Neural progenitor cell (in vitro differentiated cells): ENCODE results near the gene SLC25A43. TPM values are rescaled to one million over a fixed set of nuclear protein-coding genes. Genes with fewer than 3 reads are reported as not detected.
A peak's percentile ranks its signal among the peaks of the same experiment; 100 is the strongest.

Experiments used
- DNase-seq: peaks from one replicate; pipeline ENCODE4 v3.0.0-alpha.2; 2016; ENCODE audit warnings: low spot score
- H2AFZ ChIP-seq: fragments of 200-600 bp; sonication (generic); replicated peaks from 2 replicates; pipeline ENCODE4 v1.6.1; 2016; ENCODE audit warnings: antibody characterized with exemption
- H3F3A ChIP-seq: fragments of 200-600 bp; sonication (generic); 2 replicates; pipeline ENCODE4 v1.6.1; 2016; ENCODE audit warnings: antibody characterized with exemption, low read depth
- H3K27ac ChIP-seq: fragments of 200-600 bp; sonication (generic); 2 replicates; pipeline ENCODE4 v1.5.1; 2016; ENCODE audit warnings: mild to moderate bottlenecking
- H3K27me3 ChIP-seq: fragments of 200-600 bp; sonication (generic); 2 replicates; pipeline ENCODE4 v1.6.1; 2016; ENCODE audit warnings: mild to moderate bottlenecking, moderate library complexity
- H3K36me3 ChIP-seq: fragments of 200-600 bp; sonication (generic); 2 replicates; pipeline ENCODE4 v1.5.1; 2016
- H3K4me1 ChIP-seq: fragments of 200-600 bp; sonication (generic); 2 replicates; pipeline ENCODE4 v1.6.1; 2016; ENCODE audit warnings: mixed run types
- H3K4me2 ChIP-seq: fragments of 200-600 bp; sonication (generic); 2 replicates; pipeline ENCODE4 v1.6.1; 2016
- H3K4me3 ChIP-seq: fragments of 200-600 bp; sonication (generic); 2 replicates; pipeline ENCODE4 v1.5.1; 2016
- H3K79me2 ChIP-seq: fragments of 200-600 bp; sonication (generic); 2 replicates; pipeline ENCODE4 v1.6.1; 2016; ENCODE audit warnings: low read depth
- H3K9ac ChIP-seq: fragments of 200-600 bp; sonication (generic); 2 replicates; pipeline ENCODE4 v1.6.1; 2016
- H3K9me3 ChIP-seq: fragments of 200-600 bp; sonication (generic); 2 replicates; pipeline ENCODE4 v1.5.1; 2016; ENCODE audit warnings: low read depth
- H4K20me1 ChIP-seq: fragments of 200-600 bp; sonication (generic); 2 replicates; pipeline ENCODE4 v1.6.1; 2016; ENCODE audit warnings: low read depth
- H3K27ac Mint-ChIP-seq: 3 replicates; pipeline ENCODE4 v1.8.0; 2021; ENCODE audit warnings: mixed read lengths
- H3K27me3 Mint-ChIP-seq: 2 replicates; pipeline ENCODE4 v1.8.0; 2022; ENCODE audit warnings: low read depth, mild to moderate bottlenecking, inconsistent platforms, moderate library complexity, mixed read lengths; ENCODE audit not compliant: insufficient read depth
- H3K36me3 Mint-ChIP-seq: 3 replicates; pipeline ENCODE4 v1.8.0; 2021; ENCODE audit warnings: mixed read lengths
- H3K4me1 Mint-ChIP-seq: 3 replicates; pipeline ENCODE4 v1.8.0; 2021; ENCODE audit warnings: mixed read lengths
- H3K4me3 Mint-ChIP-seq: 3 replicates; pipeline ENCODE4 v1.8.0; 2021; ENCODE audit warnings: mild to moderate bottlenecking, moderate library complexity, mixed read lengths
- H3K9me3 Mint-ChIP-seq: 3 replicates; pipeline ENCODE4 v1.8.0; 2020; ENCODE audit warnings: mixed read lengths
- EZH2 ChIP-seq: fragments of 200-600 bp; sonication (generic); IDR thresholded peaks from 2 replicates; pipeline ENCODE4 v1.6.1; 2017; ENCODE audit warnings: antibody characterized with exemption, mild to moderate bottlenecking, moderate library complexity
- EZH2phosphoT487 ChIP-seq: fragments of 200-600 bp; sonication (generic); IDR thresholded peaks from 2 replicates; pipeline ENCODE4 v1.6.1; 2017; ENCODE audit warnings: antibody characterized with exemption
- total RNA-seq: library from RNA; depleted of rRNA; stranded (reverse); fragments of >200 nt; gene quantifications from 2 replicates; pipeline ENCODE4 v1.2.3, GENCODE V29; 2015; ENCODE audit warnings: low replicate concordance
- TF ChIP-seq, protein P1 (sequence below): fragments of 200-600 bp; sonication (generic); IDR thresholded peaks from 2 replicates; pipeline ENCODE4 v1.5.1; 2017; ENCODE audit warnings: antibody characterized with exemption, mild to moderate bottlenecking

SLC25A43 gene
- total RNA-seq, 1 donor from 2014 or later, result 5.4 TPM

DNA sequence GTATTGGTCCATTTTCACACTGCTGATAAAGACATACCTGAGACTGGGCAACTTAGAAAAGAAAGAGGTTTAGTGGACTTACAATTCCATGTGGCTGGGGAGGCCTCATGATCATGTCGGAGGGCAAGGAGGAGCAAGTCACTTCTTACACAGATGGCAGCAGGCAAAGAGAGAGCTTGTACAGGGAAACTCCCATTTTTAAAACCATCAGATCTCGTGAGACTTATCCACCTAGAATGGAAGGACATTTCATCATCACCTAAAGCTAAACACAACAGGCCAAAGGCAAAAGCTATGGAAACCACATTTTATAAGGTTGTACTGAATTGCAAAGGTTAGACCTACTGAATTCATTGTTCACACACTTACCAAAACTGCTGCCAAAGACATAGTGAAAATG is 6.0 kb upstream of the SLC25A43 start:
- Mint-ChIP-seq H3K27ac (no peak overlapping the region), H3K27me3 (peaks cover 3% of the 10 kb centered on the region), H3K4me1 (peaks cover 11% of the 10 kb centered on the region), H3K36me3 (no peaks in the 10 kb centered on the region), H3K4me3 (no peak overlapping the region), H3K9me3 (peaks cover 17% of the 10 kb centered on the region)
- Histone ChIP-seq H3K4me2 (no peak overlapping the region), H2AFZ (no peak overlapping the region), H3K4me1 (no peaks in the 10 kb centered on the region), H4K20me1 (no peaks in the 10 kb centered on the region), H3K79me2 (no peaks in the 10 kb centered on the region), H3K27me3 (peaks cover under 1% of the 10 kb centered on the region), H3K9ac (no peak overlapping the region), H3K9me3 (no peaks in the 10 kb centered on the region), H3K27ac (no peak overlapping the region), H3K4me3 (no peak overlapping the region), H3F3A (no peaks in the 10 kb centered on the region), H3K36me3 (no peaks in the 10 kb centered on the region)
- DNase-seq, result no peak
- TF ChIP-seq EZH2 (no peak), EZH2phosphoT487 (no peak)
- TF ChIP-seq, protein P1, sequence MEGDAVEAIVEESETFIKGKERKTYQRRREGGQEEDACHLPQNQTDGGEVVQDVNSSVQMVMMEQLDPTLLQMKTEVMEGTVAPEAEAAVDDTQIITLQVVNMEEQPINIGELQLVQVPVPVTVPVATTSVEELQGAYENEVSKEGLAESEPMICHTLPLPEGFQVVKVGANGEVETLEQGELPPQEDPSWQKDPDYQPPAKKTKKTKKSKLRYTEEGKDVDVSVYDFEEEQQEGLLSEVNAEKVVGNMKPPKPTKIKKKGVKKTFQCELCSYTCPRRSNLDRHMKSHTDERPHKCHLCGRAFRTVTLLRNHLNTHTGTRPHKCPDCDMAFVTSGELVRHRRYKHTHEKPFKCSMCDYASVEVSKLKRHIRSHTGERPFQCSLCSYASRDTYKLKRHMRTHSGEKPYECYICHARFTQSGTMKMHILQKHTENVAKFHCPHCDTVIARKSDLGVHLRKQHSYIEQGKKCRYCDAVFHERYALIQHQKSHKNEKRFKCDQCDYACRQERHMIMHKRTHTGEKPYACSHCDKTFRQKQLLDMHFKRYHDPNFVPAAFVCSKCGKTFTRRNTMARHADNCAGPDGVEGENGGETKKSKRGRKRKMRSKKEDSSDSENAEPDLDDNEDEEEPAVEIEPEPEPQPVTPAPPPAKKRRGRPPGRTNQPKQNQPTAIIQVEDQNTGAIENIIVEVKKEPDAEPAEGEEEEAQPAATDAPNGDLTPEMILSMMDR, result no peak

DNA sequence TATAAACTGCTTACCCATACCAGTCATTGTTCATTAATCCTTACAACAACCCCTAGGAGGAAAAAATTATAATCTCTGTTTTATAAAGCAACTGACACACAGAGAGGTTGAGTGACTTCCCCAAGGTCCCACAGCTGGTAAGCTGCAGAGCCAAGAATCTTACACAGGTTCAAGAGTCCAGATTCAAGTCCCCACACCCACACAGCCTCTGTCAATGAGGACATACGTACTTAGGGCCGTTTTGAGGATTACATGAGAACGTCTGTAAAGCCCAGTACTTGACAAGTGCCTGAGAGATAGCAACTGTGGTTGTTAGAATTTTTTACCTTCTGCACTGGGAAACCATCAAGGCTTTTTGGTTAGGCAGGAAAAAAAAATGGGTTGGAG is 556 bp upstream of the SLC25A43 start:
- H3K4me1 ChIP-seq, result peaks cover 4% of the 10 kb centered on the region
- Mint-ChIP-seq H3K4me1 (peaks cover 3% of the 10 kb centered on the region), H3K4me3 (peak overlapping the region; percentile 82), H3K9me3 (peaks cover 16% of the 10 kb centered on the region), H3K36me3 (no peaks in the 10 kb centered on the region), H3K27me3 (no peaks in the 10 kb centered on the region), H3K27ac (no peak overlapping the region)
- peak overlapping the region; percentile 75 for H3K4me2 ChIP-seq
- H3K9ac ChIP-seq, result no peak overlapping the region
- no peaks in the 10 kb centered on the region for H3F3A ChIP-seq
- no peaks in the 10 kb centered on the region for H3K9me3 ChIP-seq
- peak overlapping the region; percentile 85 for H2AFZ ChIP-seq
- no peaks in the 10 kb centered on the region for H3K36me3 ChIP-seq
- no peak for DNase-seq
- no peaks in the 10 kb centered on the region for H4K20me1 ChIP-seq
- TF ChIP-seq EZH2phosphoT487 (no peak), EZH2 (no peak)
- TF ChIP-seq, protein P1, result no peak
- H3K27me3 ChIP-seq, result peaks cover 7% of the 10 kb centered on the region
- H3K4me3 ChIP-seq, result peak overlapping the region; percentile 51
- H3K79me2 ChIP-seq, result no peaks in the 10 kb centered on the region
- no peak overlapping the region for H3K27ac ChIP-seq

DNA sequence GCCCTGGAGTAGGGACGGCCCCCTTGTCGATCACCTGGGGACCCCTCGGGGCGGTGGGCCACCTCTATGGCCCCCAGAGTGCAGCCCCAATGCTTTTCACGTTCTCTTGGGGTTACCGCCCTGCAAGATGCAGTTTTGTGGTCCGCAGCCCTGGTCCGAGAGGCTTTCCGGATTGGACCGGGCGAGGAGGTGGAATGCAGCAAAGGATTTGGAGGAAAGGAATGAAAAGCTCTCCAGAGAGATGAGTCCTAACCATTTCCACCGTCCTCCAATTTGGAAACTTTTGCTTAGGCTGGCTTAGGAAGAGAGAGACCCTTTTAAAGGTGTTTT is 601 bp downstream of the SLC25A43 start:
- Mint-ChIP-seq H3K27me3 (no peaks in the 10 kb centered on the region), H3K36me3 (no peaks in the 10 kb centered on the region), H3K27ac (no peak overlapping the region), H3K9me3 (peaks cover 13% of the 10 kb centered on the region), H3K4me3 (peak overlapping the region; percentile 80), H3K4me1 (peaks cover 3% of the 10 kb centered on the region)
- H3K4me2 ChIP-seq, result peak overlapping the region; percentile 75
- no peaks in the 10 kb centered on the region for H3K36me3 ChIP-seq
- no peaks in the 10 kb centered on the region for H3K79me2 ChIP-seq
- no peaks in the 10 kb centered on the region for H3K9me3 ChIP-seq
- H2AFZ ChIP-seq, result peak overlapping the region; percentile 85
- H4K20me1 ChIP-seq, result no peaks in the 10 kb centered on the region
- H3K4me1 ChIP-seq, result peaks cover 4% of the 10 kb centered on the region
- H3K9ac ChIP-seq, result no peak overlapping the region
- H3K27me3 ChIP-seq, result peaks cover 7% of the 10 kb centered on the region
- TF ChIP-seq, protein P1, result no peak
- TF ChIP-seq EZH2 (no peak), EZH2phosphoT487 (no peak)
- no peak overlapping the region for H3K27ac ChIP-seq
- DNase-seq, result peak; percentile 33
- H3K4me3 ChIP-seq, result peak overlapping the region; percentile 51
- H3F3A ChIP-seq, result no peaks in the 10 kb centered on the region
